Activated gamma-delta T cell treated with Interleukin-2 at 50 U/mL for 16 hours (primary cell): ENCODE results near the gene NOP16.
"Not testable (repeated sequence)": the region's sequence is repeated elsewhere in the genome, so short reads cannot be mapped to it uniquely, and the experiment has no call there.

Experiments used
- DNase-seq: peaks from one replicate; pipeline ENCODE4 v3.0.0-alpha.2; 2020

Gene NOP16

GRCh38 chr5:176408590-176408989 lies 20.2 kb upstream of the NOP16 start:
- no peak for DNase-seq

GRCh38 chr5:176408252-176408573 lies 19.8 kb upstream of the NOP16 start:
- not testable (repeated sequence) for DNase-seq

- no peak for DNase-seq
Measured at GRCh38 chr5:176407456-176408251, 19.3 kb upstream of the NOP16 start.

- DNase-seq = no peak
Measured at GRCh38 chr5:176406436-176407052, 18.1 kb upstream of the NOP16 start.

DNA sequence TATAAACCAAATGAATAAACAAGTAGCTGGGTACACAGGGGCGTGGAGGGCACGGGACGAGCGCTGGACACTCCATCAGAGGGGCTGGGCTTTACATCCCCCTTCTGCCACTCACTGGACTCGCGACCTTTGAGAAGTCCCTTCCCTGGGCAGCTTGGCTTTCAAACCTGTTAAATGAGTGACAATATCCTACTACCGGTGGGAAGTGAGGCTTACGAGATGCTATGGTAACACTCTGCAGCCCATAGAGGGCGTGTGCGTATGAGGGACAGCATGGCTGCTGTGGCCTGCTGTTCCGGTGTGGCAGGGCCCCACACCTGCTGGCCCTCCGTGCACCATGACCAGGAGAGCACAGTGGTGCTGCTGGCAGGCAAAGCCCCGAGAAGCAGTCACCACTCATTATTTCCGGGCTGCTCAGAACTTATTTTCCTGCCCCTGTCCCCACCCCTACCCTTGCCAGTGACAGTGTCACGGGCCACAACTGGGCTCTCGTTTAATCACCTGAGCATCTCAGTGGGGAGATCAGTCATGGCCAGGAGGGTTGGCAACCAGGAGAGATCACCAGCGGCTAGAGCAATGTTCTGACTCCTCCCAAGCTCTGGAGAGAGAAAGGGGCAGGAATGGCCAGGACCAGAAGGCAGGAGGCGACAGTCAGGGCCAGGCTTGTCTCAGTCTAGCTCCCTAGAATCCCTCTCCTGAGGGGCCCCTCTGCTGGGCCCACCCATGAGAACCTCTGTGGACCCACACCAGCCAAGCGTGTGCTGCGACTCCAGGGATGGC lies 17.4 kb upstream of the NOP16 start:
- DNase-seq = no peak

DNA sequence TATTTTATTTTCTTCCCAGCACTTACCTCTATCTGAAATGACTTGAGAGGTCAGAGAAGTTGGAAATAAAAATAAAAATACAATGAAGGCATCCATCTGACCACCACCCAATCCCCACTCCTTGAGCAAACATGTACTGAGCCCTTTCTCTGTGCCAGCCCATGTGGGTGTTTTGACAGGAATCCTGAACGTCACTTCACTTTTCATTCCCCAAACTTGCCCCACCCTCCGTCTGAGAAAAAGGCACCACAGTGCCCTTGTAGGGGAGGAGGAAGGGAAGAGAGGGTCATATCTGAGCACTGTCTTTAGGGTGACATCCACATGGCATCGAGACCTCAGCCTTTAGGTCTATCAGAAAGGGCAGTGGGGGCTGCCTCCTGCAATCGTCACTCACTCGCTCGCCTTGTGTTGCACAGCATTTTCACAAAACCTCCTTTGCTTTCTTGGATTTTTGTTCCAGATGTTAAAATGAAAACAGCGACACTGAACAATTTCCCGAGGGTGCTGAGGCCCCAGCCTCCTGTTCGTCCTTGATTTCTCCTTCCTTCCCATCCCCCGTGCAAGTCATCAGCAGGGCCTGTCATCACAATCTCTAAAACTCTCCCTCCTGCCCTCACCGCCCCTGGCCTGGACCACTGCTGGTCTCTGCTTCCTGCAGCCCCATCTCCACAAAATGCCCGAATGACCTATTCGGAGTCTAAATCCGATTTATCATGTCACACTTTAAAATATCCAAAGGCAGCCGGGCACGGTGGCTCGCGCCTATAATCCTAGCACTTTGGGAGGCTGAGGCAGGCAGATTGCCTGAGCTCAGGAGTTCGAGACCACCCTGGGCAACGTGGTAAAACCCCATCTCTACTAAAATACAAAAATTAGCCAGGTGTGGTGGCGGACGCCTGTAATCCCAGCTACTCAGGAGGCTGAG lies 13.1 kb upstream of the NOP16 start:
- no peak for DNase-seq

DNA sequence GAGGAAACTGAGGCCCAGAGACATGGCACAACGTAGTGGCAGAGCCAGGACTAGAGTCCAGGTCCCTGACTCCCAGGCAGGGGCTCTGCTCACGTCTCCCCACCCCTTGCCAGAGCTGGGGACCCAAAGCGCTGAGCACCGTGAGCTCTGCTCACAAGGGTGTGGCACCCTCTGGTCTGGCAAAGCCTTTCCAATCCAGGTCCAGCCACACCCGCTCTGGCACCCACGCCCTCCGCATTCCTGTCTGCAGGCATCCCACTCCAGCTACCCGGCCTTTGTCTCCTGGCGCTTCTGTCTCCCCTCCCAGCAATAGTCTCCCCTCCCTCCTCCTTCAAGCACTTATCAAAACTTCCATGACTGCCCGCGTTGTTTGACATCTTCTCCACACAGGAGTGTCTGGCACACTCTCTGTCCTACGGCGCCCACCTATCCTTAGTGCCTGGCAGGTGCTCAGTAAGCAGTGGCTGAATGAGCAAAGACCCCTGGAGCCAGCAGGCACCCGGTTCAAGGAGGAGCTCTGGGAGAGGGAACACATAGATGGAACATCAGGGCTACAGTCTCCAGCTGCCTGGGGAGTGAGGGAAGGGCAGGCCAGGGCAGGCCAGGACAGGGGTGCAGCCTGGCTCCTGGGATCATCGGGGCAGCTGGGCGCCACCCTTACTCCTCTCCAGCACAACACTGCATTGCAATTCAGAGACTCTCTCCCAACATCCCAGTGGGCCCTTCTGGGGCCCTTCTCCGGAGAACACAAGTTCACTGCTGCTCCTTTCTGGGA lies 12.2 kb upstream of the NOP16 start:
- DNase-seq = no peak

- DNase-seq = no peak
Measured at GRCh38 chr5:176397736-176398420, 9.5 kb upstream of the NOP16 start.

DNA sequence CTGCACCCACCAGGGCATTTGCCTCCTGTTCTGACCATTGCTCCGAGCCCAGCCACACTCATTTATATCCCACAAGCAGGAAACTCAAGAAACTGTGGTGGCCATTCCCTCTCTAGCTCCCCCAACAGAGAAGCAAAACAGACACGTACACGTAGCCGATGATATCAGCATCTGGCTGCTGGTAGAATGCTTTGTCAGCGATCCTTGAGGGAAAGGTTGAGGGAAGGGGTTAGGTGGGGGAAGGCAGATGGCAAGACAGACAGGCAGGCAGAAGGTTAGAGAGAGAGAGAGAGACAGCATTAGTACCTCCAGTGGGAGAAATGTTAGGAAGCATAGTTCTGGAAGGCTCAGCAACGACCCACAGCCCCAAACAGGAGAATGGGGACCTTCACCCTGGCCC lies 7.9 kb upstream of the NOP16 start:
- DNase-seq = no peak

DNA sequence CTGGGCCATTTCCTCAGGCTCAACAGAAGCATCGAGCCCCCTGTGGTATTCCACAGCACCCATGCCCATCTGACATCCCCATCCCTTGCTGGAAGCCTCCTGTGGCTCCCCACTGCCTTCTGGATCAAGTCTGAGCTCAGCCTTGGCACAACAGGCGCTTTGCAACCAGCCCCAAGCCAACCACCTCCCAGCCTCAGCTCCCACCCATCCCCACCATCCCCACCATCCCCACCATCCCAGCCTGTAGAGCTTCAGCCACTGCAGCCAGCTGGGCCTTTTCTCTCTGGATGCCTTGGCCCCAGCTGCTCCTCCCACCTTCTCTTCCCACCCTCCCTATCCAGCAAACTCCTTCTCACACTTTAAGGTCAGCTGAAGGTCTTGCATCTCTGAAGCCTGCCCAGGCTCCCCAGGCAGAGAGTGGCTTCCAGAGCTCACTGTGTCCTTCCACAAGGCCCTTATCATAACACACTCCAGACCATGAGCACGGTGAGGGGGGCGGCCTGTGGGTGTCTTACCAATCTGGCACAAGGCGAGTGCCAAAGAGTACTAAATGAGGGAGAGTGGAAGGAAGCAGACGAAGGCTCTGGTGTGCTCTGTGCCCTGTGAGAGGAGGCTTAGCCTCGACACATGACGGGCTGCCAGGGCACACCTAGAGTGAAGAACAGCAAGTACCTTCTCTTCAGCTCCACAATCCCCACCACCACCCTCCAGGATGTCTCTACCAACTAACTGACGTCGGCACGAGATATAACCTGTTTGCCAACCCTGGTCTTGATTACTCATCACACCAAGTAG lies 6.7 kb upstream of the NOP16 start:
- DNase-seq = no peak

DNA sequence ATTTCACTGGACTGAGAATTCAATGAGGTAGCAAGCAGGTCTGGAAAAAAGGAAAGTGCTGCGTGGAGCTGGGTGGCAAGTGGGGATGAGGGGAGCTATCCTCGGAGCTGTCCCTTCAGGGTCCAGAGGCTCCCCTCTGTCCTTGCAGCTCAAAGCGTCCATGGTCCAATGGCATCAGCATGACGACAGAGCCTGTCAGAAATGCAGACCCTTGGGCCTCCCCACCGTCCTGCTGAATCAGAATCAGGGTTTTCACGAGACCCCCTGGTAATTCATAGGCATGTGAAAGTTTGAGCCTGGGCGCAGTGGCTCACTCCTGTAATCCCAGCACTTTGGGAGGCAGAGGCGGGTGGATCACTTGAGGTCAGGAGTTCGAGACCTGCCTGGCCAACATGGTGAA lies 5.7 kb upstream of the NOP16 start:
- no peak for DNase-seq

DNA sequence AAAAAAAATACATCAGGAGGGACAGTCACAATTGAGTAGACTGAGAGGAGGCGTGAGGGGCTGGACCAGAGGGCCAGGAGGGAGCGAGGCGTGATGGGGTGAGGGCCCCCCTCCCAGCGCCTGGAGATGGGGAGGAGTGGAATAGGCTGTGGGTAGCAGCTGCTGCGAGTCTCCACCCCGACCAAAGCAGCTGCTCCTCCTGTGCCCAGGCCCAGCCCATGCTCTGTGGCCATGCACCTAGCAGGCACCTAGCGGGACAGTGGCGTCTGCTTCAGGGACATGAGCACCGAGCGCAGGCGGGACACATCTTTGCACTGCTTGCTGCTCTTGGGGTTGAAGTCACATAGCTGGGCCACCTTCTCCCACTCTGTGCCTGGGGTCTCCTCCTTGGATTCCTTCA lies 4.1 kb upstream of the NOP16 start:
- no peak for DNase-seq

DNA sequence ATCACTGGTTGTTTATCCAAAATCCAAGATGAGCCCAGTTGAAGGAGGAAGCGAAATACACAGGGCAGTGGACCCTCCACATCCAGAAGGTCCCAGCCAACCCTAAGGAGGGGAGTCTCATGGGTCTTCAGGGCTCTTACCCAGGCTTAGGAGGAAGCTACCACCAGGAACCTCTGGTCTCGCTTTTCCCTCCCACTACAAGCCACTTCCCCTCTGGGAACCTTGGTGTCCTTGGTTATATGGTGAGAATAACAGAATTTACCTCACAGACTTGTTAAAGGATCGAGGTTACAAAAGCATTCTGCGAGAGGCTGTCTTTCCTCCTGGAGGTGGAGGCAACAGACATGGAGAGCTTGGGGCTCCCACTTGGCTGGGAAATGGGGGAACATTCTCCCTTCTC lies 3.6 kb upstream of the NOP16 start:
- no peak for DNase-seq

GRCh38 chr5:176391479-176391878 lies 3.1 kb upstream of the NOP16 start:
- no peak for DNase-seq

- DNase-seq = no peak
Measured at GRCh38 chr5:176389135-176390123, 1.0 kb upstream of the NOP16 start.

- DNase-seq = no peak
Measured at GRCh38 chr5:176388003-176388443, 375 bp downstream of the NOP16 start.

DNA sequence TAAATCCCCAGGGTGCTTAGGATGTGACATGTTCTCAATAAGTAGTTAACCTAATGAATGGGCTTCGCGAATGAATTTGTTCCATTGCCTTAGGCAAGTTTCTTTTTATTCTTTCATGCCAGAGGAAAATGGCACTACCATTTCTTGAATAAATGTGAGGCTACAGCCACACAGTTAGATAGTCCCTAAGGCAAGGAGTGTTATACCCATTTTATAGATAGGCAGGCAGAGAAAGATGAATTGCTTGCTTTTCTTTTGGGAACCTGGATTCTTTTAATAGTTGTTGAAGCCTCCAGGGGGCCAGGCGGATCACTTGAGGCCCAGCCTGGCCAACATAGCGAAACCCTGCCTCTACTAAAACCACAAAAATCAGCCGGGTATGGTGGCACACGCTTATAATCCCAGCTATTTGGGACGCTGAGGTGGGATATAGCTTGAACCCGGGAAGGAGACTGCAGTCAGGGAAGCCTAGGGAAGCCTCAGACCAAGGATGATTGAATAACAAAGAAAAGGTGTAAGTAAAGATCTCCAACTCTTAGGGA lies 943 bp downstream of the NOP16 start:
- no peak for DNase-seq

GRCh38 chr5:176386491-176386890 lies 1.9 kb downstream of the NOP16 start:
- no peak for DNase-seq

GRCh38 chr5:176384991-176385390 lies 3.4 kb downstream of the NOP16 start:
- DNase-seq = no peak
